Measurements from ENCODE around the gene CIAO2A.

The CIAO2A gene

DNA sequence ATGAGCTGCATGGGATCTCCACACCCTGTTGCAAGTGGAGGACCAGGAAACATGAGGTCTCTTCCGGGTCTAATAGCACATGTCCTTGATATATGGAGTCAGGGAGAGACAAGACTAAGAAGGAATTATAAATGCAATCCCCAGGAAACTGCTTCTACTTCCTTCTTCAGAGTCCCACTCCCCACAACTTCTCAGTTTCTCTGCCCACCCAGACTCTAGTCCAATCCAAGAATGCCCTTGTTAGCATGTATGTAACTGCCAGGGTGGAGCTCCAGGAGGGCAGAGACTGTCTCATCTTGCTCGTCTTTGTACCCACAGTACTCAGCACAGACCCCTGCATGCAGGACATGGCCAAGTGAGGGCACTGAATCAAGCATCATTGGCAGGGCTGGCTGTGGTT, 55.7 kb downstream of the CIAO2A start:
- DNase-seq = no peak

DNA sequence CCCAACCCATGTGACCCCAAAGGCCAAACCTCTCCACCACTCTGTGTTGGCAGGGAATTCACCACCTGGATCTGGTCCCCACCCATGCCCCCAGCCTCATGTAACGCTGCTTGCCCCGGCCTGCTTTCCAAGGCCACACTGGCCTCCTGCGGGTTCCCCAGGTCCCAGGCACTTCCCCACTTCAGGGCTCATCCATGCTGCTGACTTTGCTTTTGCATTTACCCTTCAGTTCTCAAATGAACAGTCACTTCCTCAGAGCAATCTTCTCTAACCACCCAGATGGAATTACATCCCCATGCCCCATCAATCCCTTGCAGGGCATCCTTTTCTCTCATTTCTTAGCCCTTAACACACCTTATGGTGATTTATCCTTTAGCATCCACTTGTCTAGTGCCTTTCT, 56.5 kb downstream of the CIAO2A start:
- DNase-seq = no peak

DNA sequence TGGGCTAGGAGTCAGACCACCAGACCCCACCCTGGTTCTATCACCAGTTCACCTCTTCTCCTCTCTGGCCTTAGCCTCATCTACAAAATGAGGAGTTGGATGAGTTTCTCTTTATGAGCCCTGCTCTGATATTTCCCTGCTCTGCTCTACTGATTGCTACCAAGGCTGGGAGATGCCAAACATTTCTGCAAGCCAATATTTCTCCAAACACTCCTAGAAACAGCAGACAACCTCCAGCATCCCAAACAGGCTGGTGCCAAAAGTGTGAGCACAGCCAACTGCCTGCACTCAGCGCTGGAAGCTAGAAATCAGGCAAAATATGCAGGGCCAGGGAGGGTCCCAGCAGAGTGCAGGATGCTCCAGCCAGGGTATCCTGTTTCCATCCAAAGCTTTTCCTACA, 58.1 kb downstream of the CIAO2A start:
- no peak for DNase-seq

DNA sequence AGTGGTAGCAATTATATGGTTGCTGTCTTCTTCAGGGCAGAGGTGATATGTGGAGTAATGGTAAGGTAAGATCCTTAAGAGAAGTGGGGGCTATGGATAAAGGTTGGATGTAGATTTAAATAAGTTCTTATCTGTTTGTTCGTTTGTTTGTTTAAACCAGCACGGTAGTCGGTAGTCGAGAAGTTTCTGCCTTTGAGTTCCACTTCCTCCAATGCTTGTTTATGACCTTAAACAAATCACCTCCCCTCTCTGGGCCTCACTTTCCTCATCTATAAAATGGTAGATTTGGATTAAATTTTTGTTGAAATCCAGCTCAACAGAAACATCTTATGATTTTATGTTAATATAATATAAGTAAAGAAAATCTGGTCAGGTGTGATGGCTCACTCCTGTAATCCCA, 59.1 kb downstream of the CIAO2A start:
- DNase-seq = no peak

DNA sequence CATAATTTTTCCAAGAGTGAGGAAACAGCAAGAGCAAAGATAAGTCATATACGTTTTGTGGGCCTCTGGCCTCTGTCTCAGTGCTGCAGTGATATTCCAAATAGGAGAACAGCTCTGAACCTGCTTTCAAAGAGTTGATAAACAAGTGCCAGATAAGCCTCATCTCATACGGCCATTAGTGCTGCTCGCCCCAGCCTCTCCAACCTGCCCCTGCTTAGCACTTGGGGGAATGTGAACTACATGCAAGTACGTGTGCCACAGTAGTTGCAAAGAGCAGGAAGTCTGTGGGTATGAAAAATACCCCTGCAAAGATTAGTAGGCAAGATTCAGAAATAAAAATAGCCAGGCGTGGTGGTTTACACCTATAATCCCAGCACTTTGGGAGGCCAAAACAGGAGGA, 61.3 kb downstream of the CIAO2A start:
- no peak for DNase-seq

DNA sequence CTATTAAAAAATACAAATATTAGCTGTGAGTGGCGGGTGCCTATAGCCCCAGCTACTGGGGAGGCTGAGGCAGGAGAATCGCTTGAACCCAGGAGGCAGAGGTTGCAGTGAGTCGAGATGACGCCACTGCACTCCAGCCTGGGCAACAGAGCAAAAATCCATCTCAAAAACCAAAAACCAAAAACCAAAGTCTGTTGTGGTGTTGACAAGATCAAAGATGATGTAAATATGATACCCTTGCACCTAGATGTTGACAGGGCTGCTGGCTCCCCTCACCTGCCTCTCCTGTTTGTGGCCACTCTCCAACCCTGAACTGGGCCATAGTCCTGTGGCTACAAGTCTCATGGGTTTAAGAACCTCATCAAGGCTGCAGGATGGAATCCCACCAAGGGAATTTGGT, 63.5 kb downstream of the CIAO2A start:
- DNase-seq = no peak

DNA sequence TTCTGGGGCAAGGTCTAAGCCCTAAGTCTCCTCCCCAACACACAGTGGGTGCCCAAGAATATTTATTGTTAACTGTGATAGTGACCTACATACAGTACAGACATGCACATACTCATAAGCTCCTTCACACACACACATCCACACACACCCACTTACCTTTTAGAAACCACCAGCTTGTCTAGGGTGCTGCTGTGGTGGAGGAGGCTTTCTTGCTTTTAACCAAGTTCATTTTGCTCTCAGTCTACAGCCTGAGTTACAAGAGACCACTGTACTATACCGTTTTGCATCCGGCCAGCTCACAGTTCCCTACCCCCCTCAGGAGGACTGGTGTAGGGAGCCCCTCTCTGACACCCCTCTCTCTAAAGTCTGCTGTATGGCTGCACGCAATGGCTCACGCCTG, 64.0 kb downstream of the CIAO2A start:
- DNase-seq = no peak

DNA sequence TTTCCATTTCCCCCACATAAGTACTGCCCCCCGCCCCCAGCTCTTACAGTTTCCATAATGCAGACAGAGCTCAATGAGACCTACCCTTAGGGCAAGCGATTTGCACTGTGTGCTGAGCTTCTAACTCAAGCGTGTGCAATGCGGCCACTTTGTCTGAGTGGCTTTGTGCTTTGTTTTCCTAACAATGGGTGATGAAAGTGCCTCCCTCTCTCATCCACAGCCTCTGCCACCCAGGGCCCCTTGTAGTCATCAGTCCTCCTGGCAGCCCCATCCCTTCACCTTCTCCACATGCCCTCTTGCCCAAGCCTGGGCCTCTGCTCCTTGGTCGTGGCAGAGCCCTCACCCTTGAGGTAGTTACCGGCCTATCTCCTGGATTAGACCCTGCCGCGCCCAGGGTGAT, 64.5 kb downstream of the CIAO2A start:
- peak; percentile 15 for DNase-seq

DNA sequence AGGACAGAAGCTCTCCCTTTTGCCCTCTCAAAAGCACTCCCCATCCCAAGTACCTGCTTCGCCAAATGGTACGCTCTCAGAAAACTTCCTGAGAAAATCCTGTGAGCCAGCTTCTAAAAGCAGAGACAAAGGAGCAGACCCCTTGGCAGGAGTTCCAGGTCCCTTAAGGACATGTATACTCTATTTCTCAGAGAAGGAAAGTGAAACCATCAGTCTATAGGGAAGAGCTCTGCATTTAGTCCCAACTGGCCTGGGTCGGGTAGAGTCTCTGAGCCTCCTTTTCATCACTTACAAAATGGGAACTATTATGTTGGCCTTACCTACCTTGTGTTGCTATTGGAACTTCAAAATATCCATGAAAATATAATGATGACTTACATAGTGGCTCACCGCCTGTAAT, 67.0 kb downstream of the CIAO2A start:
- DNase-seq = no peak

DNA sequence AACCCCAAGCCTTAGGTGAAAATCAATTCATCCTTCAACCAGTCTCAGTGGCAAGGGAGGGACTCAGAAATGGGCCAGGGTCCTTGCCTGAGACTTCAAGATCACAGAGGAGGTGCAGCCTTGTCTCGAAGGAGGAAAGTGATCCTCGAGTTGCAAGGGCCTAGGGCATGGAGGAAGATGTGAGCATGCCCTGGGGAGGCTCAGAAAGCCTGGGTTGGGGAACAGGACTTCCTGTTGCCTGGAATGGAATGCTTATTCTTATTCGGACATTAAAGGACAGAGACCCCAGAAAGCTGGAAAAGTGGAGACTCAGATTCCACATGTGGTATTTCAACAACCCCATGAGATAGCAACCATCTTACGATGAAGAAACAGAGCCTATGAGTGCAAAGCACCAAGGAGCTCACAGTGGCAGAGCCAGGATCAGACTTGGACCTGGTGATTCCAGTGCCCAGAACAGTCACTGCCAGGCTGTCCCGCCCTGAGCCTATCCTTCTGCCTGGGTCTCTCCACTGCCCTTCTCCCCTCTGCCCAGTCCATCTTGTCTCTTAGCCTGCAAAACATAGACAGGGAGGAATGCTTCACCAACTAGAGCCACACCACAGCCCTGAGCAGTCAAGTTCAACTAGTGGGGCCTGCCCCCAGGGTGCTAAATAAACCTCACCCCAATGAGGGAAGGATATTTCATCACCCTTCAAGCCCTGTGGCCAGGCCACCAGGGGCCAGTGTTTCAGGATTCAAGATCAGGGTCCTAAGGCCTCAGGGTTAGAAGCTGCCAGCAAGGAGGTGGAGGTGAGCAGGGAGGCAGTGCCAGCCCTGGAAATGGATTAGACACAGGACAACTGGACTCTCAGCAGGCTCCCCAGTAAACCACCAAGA, 69.2 kb downstream of the CIAO2A start:
- DNase-seq = no peak

DNA sequence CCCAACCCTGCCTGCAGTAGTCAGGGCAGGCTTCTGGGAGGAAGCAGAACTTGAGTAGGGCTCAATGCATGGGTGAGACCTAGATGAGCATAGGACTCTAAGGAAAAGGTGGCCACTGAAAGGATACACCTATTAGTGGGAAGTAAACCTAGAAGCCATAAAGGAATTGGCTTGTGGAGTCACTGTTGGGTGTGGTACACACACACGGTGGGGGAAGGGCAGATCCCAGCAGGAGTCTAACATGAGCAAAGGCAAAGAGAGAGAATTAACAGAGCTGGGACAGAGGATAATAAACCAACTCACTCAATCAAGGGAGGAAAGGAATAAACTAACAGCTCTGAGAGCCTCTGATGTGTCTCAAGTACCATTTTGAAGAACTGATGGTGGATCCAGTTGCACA, 70.4 kb downstream of the CIAO2A start:
- DNase-seq = no peak

DNA sequence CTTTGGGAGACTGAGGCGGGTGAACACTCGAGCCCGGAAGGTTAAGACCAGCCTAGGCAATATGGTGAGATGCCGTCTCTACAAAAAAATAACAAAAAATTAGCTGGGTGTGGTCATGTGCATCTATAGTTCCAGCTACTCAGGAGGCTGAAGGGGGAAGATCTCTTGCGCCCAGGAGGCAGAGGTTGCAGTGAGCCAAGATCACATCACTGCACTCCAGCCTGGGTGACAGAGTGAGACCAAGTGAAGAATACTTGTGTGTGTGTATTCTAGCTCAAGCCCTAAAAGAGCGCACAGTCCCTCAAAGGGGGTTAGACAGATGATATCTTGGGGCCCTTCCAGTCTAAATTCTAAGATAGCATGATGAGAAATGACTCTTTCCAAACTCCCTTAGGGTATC, 71.1 kb downstream of the CIAO2A start:
- no peak for DNase-seq
